Hepatocyte (in vitro differentiated cells): ENCODE results near the gene PHLDB2.

Experiments used
- CTCF ChIP-seq: fragments of 200-600 bp; sonication (generic); IDR thresholded peaks from 2 replicates; pipeline ENCODE4 v1.5.1; 2016; ENCODE audit warnings: antibody characterized with exemption, mild to moderate bottlenecking; ENCODE audit not compliant: poor library complexity
- EZH2 ChIP-seq: fragments of 200-600 bp; sonication (generic); IDR thresholded peaks from 2 replicates; pipeline ENCODE4 v1.6.1; 2016; ENCODE audit warnings: antibody characterized with exemption, mild to moderate bottlenecking, borderline replicate concordance
- EZH2phosphoT487 ChIP-seq: fragments of 200-600 bp; sonication (generic); IDR thresholded peaks from one replicate; pipeline ENCODE4 v1.6.1; 2018; ENCODE audit warnings: antibody characterized with exemption, mild to moderate bottlenecking, low read depth, moderate library complexity; ENCODE audit not compliant: unreplicated experiment, severe bottlenecking

GRCh38 chr3:111881480-111881879 lies 22.4 kb downstream of the PHLDB2 start:
- TF ChIP-seq CTCF (no peak), EZH2 (no peak), EZH2phosphoT487 (no peak)
